A673 (cell line): ENCODE measurements around the gene ANP32B.

Experiments used
- EZH2 ChIP-seq: fragments of 200-600 bp; sonication (generic); IDR thresholded peaks from 2 replicates; pipeline ENCODE4 v1.6.1; 2017; ENCODE audit warnings: borderline replicate concordance, low read depth, mild to moderate bottlenecking, mixed read lengths, antibody characterized with exemption, low read length; ENCODE audit not compliant: poor library complexity, severe bottlenecking
- TF ChIP-seq, protein P1 (sequence below): fragments of 300-800, 200-600 bp; sonication (generic); conservative IDR thresholded peaks from 2 replicates; pipeline ENCODE4 v1.5.1; 2017; ENCODE audit warnings: low read depth, mild to moderate bottlenecking, antibody characterized with exemption, low read length, moderate library complexity, mixed read lengths

GRCh38 chr9:98040212-98040611 lies 57.1 kb downstream of the ANP32B start:
- TF ChIP-seq, protein P1, sequence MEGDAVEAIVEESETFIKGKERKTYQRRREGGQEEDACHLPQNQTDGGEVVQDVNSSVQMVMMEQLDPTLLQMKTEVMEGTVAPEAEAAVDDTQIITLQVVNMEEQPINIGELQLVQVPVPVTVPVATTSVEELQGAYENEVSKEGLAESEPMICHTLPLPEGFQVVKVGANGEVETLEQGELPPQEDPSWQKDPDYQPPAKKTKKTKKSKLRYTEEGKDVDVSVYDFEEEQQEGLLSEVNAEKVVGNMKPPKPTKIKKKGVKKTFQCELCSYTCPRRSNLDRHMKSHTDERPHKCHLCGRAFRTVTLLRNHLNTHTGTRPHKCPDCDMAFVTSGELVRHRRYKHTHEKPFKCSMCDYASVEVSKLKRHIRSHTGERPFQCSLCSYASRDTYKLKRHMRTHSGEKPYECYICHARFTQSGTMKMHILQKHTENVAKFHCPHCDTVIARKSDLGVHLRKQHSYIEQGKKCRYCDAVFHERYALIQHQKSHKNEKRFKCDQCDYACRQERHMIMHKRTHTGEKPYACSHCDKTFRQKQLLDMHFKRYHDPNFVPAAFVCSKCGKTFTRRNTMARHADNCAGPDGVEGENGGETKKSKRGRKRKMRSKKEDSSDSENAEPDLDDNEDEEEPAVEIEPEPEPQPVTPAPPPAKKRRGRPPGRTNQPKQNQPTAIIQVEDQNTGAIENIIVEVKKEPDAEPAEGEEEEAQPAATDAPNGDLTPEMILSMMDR, result no peak
- no peak for TF ChIP-seq EZH2
